ENCODE measurements around the gene MYH11.
A peak's percentile ranks its signal among the peaks of the same experiment; 100 is the strongest.

MYH11 gene

DNA sequence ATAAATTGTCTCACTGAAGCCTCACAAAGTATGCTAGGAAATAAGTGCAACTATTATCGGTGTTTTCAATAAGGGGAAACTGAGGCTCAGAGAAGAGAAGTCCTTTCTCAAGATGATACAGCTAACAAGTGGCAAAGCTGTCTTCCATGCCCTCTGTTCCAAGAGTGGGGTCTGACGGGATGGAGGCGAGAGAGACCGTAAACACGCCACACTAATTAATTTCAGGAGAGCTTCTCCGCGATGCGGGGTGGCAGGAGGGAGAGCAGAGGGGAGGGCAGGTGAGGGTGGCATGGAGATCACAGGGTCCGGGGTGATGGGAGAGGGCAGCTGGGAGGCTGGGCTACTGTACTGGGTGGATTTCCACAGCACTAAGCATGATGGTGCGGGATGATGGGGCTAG is 80.3 kb downstream of the MYH11 start:
- no peak for DNase-seq

DNA sequence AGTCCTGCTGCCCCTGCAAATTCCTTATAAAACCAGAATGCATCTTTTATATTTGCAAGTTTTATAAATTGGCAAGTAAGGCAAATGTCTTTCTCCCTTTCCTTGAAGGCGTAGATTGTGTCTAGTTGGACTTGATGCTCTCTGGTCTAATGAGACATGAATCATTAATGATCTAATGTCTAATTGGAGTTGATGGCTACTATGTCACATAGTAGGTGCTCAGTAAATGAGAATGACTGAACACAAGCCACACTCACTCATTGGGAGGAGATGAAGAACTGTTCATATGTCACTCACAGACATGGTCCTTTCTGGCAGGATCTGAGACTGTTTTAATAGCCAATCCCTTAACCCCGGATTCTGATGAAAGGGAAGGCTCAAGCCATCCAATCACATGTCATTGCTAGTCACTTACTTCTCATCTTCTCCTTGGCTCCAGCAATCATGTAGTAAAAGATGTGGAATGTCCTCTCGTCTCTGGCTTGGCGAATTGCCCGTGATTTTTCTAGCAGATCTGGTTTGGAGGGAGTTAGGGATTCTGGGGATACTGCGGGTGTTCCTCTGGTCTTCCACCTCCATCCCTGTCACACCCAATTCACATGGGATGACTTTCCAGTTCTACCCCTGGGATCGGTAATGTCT is 81.0 kb downstream of the MYH11 start:
- DNase-seq: no peak

DNA sequence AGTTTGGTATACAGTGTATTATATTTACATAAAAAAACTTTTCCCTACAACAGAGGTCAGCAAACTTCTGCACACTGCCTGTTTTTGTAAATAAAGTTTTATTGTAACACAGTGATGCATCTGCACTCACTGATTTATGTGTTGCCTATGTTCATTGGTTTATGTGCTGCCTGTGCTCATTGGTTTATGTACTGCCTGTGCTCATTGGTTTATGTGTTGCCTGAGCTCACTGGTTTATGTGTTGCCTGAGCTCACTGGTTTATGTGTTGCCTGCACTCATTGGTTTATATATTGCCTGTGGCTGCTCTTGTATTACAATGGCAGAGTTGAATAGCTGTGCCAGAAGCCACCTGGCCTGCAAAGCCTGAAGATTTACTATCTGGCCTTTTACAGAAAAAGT is 81.6 kb downstream of the MYH11 start:
- no peak for DNase-seq

DNA sequence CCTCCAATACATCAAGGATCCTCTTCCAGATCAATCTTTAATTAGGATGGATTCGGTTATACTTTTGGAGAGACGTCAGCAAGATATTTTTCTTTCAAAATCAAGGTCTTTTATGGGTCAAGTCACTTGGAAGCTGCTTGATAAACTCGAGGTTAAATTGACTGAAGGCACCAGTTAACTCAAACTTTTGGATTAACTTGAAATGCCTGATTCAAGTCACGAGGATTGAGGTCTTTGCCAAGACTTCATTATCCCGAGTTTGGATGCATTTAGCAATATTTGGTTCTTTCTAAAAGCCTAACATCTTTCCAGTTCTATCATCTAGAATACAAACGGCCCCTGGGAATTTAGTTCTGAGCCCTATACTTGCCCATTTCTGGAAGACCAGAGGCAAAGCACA is 82.9 kb downstream of the MYH11 start:
- DNase-seq: no peak

DNA sequence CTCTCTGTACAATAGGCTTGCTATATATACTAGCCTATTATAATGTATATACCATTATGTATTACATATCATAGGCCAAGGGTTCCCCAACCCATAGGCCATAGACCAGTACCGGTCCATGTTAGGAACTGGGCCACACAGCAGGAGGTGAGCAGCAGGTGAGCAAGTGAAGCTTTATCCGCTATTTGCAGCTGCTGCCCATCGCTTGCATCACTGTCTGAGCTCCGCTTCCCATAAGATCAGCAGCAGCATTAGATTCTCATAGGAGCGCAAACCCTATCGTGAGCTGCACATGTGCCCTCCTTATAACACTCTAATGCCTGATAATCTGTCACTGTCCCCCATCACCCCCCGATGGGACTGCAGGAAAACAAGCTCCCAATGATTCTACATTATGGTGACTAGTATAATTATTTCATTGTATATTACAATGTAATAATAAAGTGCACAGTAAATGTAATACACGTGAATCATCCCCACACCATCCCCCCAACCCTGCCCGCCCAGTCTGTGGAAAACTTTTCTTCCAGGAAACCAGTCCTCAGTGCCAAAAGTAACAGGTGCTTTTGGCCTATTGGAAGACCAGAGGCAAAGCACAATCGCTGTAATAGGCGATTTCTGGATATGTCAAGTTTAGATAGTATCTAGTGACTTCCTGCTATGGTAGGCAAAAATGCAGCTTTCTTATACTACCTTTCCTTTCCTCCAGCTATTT is 84.1 kb downstream of the MYH11 start:
- no peak for DNase-seq

DNA sequence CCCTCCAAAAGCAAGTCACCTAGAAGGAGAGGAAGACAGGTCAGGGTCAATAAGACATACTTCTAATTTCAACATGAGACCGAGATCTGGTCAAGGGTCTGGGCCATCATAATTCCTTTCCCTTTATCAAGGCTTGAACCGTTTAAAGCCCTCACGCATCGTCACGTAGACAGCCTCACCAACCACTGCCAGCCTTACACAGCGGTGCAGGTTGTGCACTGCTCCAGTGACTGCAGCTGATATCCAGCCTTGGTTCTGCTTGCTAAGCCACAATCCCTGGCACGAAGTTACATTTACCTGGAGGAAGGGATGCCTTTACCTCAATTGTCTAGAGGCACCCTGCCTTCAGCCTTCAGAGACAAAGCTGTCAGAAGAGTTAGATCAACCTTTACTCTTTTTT is 85.1 kb downstream of the MYH11 start:
- DNase-seq: no peak

DNA sequence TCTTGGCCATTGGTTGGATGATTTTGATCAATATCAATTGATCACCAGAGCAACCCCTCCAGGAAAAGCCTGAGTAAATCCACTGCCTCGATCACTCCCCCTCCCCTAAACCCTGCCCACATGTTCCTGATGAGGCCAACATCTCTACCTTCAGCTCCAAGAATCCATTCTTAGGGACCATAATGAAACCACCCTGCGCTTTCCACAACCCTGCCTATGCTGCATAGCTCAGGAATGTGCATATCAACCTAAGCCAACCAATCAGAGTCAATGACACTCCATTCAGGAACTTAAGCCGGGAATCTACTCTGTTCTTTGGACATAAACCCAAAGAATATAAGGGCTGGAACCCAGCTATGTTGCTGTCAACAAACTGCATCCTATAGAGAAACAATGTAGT is 86.3 kb downstream of the MYH11 start:
- no peak for DNase-seq

DNA sequence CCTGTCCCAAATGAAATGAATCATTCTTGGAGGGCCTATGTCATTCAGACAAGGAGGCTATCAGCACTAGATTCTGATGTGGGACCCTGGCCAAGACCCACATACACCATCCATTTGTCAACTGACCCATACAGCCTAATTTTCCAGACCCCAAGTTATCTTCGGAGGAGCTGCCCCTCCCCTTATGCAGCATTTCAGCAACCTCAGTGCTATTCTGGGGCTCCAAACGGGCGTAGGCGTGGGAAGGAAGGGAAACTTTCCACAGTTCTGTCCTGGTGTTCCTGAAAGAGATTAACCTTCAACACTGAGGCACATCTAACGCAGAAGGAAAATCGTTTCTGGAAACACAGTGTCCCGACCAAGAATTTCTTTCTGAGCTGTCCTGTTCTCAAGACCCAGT is 86.7 kb downstream of the MYH11 start:
- DNase-seq: no peak

DNA sequence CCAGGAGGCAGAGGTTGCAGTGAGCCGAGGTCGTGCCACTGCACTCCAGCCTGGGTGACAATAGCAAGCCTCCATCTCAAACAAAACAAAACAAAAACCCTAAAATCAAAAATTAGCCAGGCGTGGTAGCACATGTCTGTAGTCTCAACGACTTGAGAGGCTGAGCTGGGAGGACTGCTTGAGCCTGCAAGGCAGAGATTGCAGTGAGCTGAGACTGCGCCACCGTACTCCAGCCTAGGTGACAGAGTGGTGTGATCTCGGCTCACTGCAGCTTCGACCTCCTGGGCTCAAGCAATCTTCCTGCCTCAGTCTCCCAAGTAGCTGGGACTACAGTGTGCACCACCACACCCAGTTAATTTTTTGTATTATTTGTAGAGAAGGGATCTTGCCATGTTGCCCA is 87.6 kb downstream of the MYH11 start:
- DNase-seq: no peak

DNA sequence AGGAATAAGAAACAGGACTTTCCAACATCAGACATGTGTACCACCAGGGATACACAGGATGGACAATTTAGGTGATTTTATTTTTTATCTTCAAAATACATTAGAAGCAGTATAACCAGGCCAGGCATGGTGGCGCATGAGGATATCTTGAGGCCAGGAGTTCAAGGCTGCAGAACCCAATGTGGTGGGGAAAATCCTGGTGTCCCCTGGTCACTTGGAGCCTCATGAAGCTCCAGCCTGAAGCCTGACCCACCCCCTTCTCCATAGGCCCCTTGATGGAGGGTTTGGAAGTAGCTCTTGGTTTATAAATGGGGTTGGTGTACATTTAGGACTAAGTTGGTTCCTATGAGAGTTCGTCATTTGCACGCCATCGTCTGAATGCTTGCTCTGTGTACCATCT is 88.6 kb downstream of the MYH11 start:
- DNase-seq: no peak

DNA sequence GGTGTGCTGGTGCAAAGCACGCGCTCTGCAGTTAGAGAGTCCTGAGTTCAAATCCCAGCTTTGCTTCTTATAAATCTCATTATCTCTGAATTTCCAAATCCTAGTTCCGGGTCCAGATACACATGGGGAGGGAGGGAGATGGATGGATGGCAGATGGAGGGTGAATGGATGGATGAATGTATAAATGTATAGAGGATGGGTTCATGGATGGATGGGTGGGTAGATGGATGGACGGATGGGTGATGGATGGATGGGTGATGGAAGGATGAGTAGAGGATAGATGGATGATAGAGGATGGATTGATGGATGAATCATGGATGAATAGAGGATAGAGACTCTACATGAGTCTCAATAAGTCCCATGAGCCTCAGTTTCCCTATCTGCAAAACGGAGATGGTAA is 89.9 kb downstream of the MYH11 start:
- no peak for DNase-seq

DNA sequence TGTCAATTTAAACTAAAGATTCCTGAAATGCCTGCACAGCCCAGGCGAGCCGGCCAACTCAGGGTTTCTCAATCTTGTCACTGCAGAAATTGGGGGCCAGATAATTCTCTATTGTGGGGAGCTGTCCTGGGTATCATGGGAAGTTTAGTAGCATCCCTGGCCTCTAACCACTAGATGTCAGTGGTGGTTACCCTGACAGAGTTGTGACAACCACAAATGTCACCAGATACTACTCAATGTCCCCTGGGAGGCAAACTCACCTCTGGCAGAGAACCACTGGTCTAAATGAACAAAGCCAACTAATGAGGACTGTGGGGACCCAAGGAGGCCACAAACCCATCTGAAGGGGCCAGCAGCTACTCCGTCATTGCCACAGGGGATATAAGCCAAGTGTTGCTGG is 90.9 kb downstream of the MYH11 start:
- DNase-seq: peak in 4 of 14 donors; percentile 0 to 3 (median 2)

DNA sequence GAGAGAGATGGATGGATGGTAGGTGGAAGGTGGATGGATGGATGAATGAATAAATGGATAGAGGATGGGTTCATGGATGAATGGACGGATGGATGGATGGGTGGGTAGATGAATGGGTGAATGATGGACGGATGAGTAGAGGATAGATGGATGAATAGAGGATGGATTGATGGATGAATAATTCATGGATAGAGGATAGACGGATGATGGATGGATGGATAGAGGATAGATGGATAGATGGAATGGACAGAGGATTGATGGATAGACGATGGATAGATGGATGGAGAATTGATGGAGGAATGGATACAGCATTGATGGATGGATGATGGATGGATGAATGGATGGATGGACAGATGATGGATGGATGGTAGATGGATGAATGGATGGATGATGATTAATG is 91.7 kb downstream of the MYH11 start:
- no peak for DNase-seq

DNA sequence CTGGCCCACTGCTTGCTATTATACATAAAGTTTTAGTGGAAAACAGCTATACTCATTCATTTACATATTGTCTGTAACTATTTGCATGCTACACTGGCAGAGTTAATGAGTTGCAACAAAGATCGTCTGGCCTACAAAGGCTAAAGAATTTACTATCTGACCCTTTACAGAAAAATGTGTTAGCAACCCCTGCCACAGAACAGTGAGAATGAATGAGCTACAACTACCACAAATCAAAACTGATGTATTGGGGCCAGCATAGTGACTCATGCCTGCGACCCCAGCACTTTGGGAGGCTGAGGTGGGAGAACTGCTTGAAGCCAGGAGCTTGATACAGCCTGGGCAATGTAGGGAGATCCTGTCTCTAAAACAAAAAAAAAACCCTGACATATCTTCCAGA is 92.7 kb downstream of the MYH11 start:
- DNase-seq: no peak

DNA sequence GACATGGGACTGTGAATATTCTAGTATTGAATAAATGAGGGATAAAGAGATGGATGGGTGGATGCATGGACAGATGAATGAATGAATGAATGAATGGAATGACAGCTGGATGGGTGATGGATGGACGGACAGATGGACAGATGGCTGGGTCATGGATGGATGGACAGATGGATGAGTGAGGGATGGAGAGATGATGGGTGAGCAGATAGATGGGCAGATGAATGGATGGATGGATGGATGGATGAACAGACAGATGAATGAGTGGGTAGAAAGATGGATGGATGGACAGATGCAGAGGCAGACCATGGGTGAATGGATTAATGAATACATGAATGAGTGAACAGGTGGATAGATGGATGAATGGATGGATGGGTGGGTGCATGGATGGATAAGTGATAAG is 96.7 kb downstream of the MYH11 start:
- DNase-seq: no peak

DNA sequence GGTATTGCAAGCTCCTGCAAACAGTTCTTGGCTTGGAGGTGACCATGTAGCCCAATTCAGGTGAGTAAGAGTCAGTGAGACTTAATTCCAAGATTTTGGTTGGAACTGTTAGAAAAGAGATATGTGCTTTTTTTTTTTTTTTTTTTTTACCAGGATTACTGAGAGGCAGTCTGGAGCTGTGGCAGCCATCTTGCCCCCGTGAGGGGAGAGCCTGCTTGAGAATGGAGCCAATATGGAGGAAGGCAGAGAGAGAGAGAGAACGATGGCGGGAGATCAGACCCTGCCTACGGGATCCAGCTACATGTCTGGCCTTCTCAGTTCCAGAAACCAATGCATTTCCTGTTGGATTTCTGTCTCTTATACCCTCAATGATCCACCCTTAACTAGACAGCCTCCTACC is 97.8 kb downstream of the MYH11 start:
- no peak for DNase-seq

DNA sequence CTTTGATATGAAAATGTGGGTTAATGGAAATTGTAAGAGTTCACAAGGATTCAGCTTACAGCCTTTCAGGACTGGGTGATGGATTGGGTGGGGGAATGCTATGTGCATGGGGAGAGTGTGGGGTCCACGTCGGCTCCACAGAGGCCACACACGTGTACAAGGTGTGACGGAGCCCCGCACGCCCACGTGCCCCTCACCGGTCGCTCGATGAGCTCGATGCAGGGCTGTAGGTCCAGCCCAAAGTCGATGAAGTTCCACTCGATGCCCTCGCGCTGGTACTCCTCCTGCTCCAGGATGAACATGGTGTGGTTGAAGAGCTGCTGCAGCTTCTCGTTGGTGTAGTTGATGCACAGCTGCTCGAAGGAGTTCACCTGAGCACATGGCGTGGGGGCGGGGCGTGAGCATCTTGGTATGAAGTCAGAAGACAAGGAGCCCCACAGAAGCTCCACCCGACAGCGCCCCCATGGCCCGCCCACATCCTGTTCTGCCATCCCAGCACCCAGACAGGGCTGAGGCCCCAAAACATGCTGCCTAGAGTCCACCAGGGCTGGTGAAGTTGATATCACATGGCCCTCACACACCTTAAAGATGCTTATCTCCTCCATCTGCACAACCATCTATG is 99.1 kb downstream of the MYH11 start:
- no peak for DNase-seq

DNA sequence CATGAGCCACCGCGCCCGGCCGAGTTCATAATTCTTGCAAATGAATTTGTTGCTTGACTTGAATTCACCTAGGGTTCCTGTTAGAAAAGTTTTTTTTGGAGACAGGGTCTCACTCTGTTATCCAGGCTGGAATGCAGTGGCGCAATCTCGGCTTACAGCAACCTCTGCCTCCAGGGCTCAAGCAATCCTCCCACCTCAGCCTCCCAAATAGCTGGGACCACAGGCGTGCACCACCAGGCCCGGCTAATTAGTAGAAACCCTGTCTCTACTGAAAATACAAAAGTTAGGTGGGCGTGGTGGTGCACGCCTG is 99.8 kb downstream of the MYH11 start:
- DNase-seq: no peak

DNA sequence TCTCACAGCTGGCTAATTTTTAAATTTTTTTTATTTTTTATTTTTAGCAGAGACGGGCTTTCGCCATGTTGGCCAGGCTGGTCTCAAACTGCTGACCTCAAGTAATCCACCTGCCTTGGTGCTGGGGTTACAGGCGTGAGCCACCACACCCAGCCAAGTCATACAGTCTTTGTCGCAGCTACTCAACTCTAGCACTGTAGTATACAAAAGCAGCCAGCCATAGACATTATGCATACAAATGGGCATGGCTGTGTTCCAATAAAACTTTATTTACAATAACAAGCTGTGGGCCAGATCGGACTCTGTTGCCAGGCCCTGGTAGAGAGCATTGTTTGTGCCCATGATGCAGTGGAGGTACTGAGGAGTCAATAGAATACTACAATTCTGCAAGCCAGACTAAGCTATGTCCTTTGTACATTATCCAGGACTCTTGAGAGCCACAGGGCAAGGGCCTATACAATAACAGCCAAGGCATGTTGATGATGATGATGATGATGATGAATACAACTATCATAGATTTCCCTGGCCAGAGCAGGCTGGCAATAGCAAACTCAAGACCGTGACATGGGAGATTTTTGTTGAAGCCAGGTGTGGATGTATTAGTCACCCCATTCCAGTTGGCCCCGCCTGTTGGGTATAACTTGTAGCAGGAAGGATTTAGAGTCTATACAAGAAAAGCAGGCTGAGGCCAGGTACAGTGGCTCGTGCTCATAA is 101.8 kb downstream of the MYH11 start:
- DNase-seq: no peak

DNA sequence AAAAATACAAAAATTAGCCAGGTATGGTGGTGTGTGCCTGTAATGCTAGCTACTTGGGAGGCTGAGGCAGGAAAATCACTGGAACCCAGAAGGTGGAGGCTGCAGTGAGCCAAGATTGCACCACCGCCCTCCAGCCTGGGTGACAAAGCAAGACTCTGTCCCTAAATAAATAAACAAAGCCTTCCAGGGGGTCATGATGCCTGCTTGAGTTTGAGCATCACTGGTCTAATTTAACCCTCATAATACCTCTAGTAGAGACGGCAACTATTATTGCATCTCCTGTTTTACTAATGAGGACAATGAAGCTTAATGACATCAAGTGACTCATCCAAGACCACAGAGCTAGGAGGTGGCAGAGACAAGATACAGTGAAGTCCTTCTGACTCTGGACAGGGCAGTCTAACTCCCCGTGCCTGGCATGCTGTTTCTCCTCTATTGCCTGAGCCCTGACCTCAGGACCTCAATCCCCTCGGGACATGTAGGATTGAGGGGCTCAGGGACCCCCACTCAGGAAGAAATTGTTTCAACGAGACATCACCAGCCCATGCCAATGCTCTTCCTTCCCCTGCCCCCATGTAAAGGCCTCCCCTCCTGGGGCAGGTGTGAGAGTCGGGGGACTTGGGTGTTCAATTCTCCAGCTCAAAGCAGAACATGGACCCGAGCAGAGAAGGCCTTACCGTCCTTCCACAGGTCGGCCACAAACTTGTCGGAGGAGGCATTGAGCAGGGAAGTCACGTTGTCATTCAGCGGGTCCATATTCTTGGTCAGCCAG is 103.9 kb downstream of the MYH11 start:
- DNase-seq: no peak

DNA sequence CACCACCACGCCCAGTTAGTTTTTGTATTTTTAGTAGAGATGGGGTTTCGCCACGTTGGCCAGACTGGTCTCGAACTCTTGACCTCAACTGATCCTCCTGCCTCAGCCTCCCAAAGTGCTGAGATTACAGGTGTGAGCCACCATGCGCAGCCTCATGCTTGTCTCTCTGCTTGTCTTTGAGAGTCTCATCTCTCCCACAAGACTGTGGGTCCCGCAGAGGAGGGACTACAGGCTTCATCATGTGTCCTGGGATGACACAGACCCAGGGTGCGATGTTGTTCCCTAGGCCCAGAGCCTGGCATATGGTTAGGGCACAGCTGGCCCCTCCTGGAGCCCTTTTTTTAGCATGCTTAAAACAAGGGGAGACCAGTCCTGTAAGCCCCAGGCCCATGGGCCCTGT is 104.9 kb downstream of the MYH11 start:
- no peak for DNase-seq

DNA sequence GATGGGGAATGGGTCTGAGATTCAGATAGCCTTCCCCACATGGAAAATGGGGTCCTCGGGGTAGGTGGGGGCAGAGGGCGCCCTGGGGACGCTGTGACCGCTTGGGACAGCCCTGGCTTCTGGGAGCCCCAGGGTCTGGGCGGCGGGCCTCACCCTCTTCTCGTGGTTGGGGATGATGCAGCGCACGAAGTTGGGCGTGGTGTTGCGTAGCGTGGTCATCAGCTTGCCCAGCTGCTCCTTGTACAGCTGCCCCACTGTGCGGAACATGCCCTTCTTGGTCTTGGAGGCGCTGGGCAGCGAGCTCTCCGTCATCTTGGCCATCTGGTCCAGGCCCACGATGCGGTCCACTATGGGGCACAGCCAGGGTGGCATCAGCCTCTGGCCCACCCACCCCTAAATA is 106.8 kb downstream of the MYH11 start:
- DNase-seq: no peak

DNA sequence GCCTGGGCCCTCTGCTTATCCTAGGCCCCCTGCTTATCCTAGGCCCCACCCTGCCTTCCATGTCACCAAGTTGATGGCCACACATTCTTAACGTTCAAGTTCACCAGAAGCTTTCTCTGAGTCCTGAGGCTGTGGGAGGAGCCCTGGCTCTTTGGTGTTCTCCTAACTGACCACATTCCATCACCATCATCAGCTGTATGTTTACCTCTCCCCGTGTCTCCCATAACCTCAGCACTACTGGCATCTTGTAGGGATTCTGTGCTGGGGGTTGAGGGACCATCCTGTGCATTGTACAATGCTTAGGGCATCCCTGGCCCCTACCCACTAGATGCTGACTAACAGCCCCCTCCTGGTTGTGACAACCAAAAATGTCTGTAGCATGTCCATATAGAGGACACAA is 107.5 kb downstream of the MYH11 start:
- no peak for DNase-seq
